Ovary (tissue), 3 donors: ENCODE data around the gene TBPL2.

Experiments
- EP300 ChIP-seq: sonication (generic); formaldehyde crosslinking; IDR thresholded peaks from one replicate; pipeline ENCODE4 v1.6.1; 2017; ENCODE audit warnings: antibody characterized with exemption
- POLR2A ChIP-seq: fragments of 450-650 bp; IDR thresholded peaks from one replicate; pipeline ENCODE4 v1.6.1; 2017; ENCODE audit warnings: antibody characterized with exemption, mild to moderate bottlenecking, moderate library complexity
- TF ChIP-seq, protein P1 (sequence below), 3 donors: fragments of 450-650 bp in 2 of 3; fragments of 200-600 bp in 1 of 3; IDR thresholded peaks; one replicate each; pipeline versions ENCODE4 v1.5.1 to v1.8.0; 2016 to 2022; ENCODE audit warnings: antibody characterized with exemption in 3 of 3, mild to moderate bottlenecking in 1 of 3
- donor health status: DM: no; HTN: no; CAD: no.

DNA sequence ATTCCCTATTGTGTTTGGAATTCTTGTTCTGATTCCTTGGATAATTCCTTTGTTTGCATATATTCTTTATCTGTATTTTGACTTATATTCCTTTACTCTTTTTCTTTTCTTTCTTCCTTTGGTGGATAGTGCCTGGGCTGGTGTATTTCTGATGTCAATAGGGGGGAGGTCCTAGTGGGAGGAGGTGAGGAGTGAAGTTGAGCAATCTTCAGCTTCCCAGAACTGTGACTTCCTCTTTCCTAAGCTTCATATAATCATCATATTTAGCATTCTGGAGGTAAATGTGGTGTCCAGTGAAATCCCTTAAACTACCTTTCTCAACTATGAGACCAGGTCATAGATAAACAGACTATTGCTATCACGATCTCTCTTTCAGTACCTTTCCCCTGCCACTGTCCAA lies 29.6 kb upstream of the TBPL2 start:
- TF ChIP-seq EP300 (no peak), POLR2A (no peak)
- TF ChIP-seq, protein P1, sequence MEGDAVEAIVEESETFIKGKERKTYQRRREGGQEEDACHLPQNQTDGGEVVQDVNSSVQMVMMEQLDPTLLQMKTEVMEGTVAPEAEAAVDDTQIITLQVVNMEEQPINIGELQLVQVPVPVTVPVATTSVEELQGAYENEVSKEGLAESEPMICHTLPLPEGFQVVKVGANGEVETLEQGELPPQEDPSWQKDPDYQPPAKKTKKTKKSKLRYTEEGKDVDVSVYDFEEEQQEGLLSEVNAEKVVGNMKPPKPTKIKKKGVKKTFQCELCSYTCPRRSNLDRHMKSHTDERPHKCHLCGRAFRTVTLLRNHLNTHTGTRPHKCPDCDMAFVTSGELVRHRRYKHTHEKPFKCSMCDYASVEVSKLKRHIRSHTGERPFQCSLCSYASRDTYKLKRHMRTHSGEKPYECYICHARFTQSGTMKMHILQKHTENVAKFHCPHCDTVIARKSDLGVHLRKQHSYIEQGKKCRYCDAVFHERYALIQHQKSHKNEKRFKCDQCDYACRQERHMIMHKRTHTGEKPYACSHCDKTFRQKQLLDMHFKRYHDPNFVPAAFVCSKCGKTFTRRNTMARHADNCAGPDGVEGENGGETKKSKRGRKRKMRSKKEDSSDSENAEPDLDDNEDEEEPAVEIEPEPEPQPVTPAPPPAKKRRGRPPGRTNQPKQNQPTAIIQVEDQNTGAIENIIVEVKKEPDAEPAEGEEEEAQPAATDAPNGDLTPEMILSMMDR (IDR thresholded peaks at IDR 0.05), result no peak
